Left ventricle myocardium inferior (tissue), 1 donor: ENCODE measurements around the gene TENM3. TPM values are rescaled to one million over a fixed set of nuclear protein-coding genes. Genes with fewer than 3 reads are reported as not detected.
A peak's percentile ranks its signal among the peaks of the same experiment; 100 is the strongest.

ENCODE experiments used
- DNase-seq: peaks from one replicate; pipeline ENCODE4 v3.0.0-alpha.2; 2020
- H3K27ac ChIP-seq: fragments of 200-600 bp; replicated peaks from 2 replicates; pipeline ENCODE4 v1.8.0; 2021
- H3K27me3 ChIP-seq: fragments of 200-600 bp; 2 replicates; pipeline ENCODE4 v1.8.0; 2021; ENCODE audit warnings: low read depth
- H3K36me3 ChIP-seq: fragments of 200-600 bp; 2 replicates; pipeline ENCODE4 v1.8.0; 2021
- H3K4me1 ChIP-seq: fragments of 200-600 bp; 2 replicates; pipeline ENCODE4 v1.8.0; 2021
- H3K4me3 ChIP-seq: fragments of 200-600 bp; 2 replicates; pipeline ENCODE4 v1.8.0; 2021; ENCODE audit warnings: mild to moderate bottlenecking, moderate library complexity
- H3K9me3 ChIP-seq: fragments of 200-600 bp; replicated peaks from 2 replicates; pipeline ENCODE4 v1.8.0; 2021
- CTCF ChIP-seq: fragments of 200-600 bp; IDR thresholded peaks from 2 replicates; pipeline ENCODE4 v1.8.0; 2021; ENCODE audit warnings: antibody characterized with exemption, mild to moderate bottlenecking, borderline replicate concordance
- intact Hi-C: fragments of 100-400 bp; cut with micrococcal nuclease; formaldehyde crosslinking; loops from one replicate; pipeline ENCODE4 v1.11.0; 2022
- total RNA-seq: library from RNA; stranded (reverse); fragmentation: NEBNext Ultra II Directional; extraction: Animal tissue kit (Norgen Biotek cat#: 25700); gene quantifications from one replicate; pipeline ENCODE4 v1.2.1, GENCODE V29; 2021
- donor health status: DM: no; HTN: yes; CAD: no; lungs with severe emphysema.

The TENM3 gene
- total RNA-seq, 1 donor from 2014 or later: 1.5 TPM

GRCh38 chr4:182492423-182492822 is 249.2 kb downstream of the TENM3 start:
- H3K9me3 ChIP-seq: no peaks in the 10 kb centered on the region
- H3K27ac ChIP-seq: no peak overlapping the region
- intact Hi-C loops: no loop called here

GRCh38 chr4:182493377-182493776 is 250.2 kb downstream of the TENM3 start:
- no peak for DNase-seq
- Histone ChIP-seq H3K4me3 (no peak overlapping the region), H3K4me1 (peaks cover 18% of the 10 kb centered on the region), H3K36me3 (no peaks in the 10 kb centered on the region), H3K27me3 (no peaks in the 10 kb centered on the region), H3K9me3 (no peaks in the 10 kb centered on the region), H3K27ac (no peak overlapping the region)
- TF ChIP-seq CTCF: no peak
- intact Hi-C loops: no loop called here

More at GRCh38 chr4:182492423-182492822, 249.2 kb downstream of the TENM3 start:
- DNase-seq: no peak
- Histone ChIP-seq H3K4me1 (peaks cover 18% of the 10 kb centered on the region), H3K4me3 (peak overlapping the region; percentile 13), H3K36me3 (no peaks in the 10 kb centered on the region), H3K27me3 (no peaks in the 10 kb centered on the region)
- no peak for TF ChIP-seq CTCF

- TF ChIP-seq CTCF: no peak
- H3K4me3 ChIP-seq: no peak overlapping the region
- no peaks in the 10 kb centered on the region for H3K27me3 ChIP-seq
Measured at GRCh38 chr4:182494103-182494502, 250.9 kb downstream of the TENM3 start.

GRCh38 chr4:182495031-182495430 is 251.8 kb downstream of the TENM3 start:
- Histone ChIP-seq H3K36me3 (no peaks in the 10 kb centered on the region), H3K27ac (no peak overlapping the region), H3K27me3 (no peaks in the 10 kb centered on the region), H3K4me3 (no peak overlapping the region), H3K4me1 (peaks cover 18% of the 10 kb centered on the region), H3K9me3 (no peaks in the 10 kb centered on the region)
- no peak for DNase-seq
- TF ChIP-seq CTCF: no peak
- intact Hi-C loops: no loop called here

More at GRCh38 chr4:182494103-182494502, 250.9 kb downstream of the TENM3 start:
- no peaks in the 10 kb centered on the region for H3K9me3 ChIP-seq
- intact Hi-C loops: no loop called here
- no peaks in the 10 kb centered on the region for H3K36me3 ChIP-seq
- H3K4me1 ChIP-seq: peaks cover 18% of the 10 kb centered on the region
- H3K27ac ChIP-seq: no peak overlapping the region
- no peak for DNase-seq

GRCh38 chr4:182495645-182496385 is 252.6 kb downstream of the TENM3 start:
- H3K27me3 ChIP-seq: no peaks in the 10 kb centered on the region
- intact Hi-C loops: no loop called here
- no peak for TF ChIP-seq CTCF
- no peaks in the 10 kb centered on the region for H3K36me3 ChIP-seq
- DNase-seq: no peak
- no peaks in the 10 kb centered on the region for H3K9me3 ChIP-seq
- peaks cover 18% of the 10 kb centered on the region for H3K4me1 ChIP-seq
- no peak overlapping the region for H3K27ac ChIP-seq
- no peak overlapping the region for H3K4me3 ChIP-seq
